ENCODE results near the gene STEAP3.

STEAP3 gene

GRCh38 chr2:119198240-119198840 is 25.3 kb upstream of the STEAP3 start:
- no peak for DNase-seq

- DNase-seq: no peak
Observed at GRCh38 chr2:119201815-119202214, 21.8 kb upstream of the STEAP3 start.

- no peak for DNase-seq
Observed at GRCh38 chr2:119202610-119203310, 20.9 kb upstream of the STEAP3 start.

- no peak for DNase-seq
Observed at GRCh38 chr2:119204525-119204924, 19.1 kb upstream of the STEAP3 start.

- DNase-seq: no peak
Observed at GRCh38 chr2:119205001-119205706, 18.5 kb upstream of the STEAP3 start.

GRCh38 chr2:119206201-119206600 is 17.4 kb upstream of the STEAP3 start:
- DNase-seq: no peak

GRCh38 chr2:119207447-119207846 is 16.2 kb upstream of the STEAP3 start:
- DNase-seq: no peak

GRCh38 chr2:119208791-119209203 is 14.8 kb upstream of the STEAP3 start:
- no peak for DNase-seq

GRCh38 chr2:119212139-119212800 is 11.4 kb upstream of the STEAP3 start:
- no peak for DNase-seq

- DNase-seq: no peak
Observed at GRCh38 chr2:119214453-119215037, 9.1 kb upstream of the STEAP3 start.

GRCh38 chr2:119216994-119217393 is 6.6 kb upstream of the STEAP3 start:
- DNase-seq: no peak

GRCh38 chr2:119218478-119219064 is 5.1 kb upstream of the STEAP3 start:
- DNase-seq: peak; percentile 93

GRCh38 chr2:119219873-119220272 is 3.8 kb upstream of the STEAP3 start:
- no peak for DNase-seq

GRCh38 chr2:119220720-119221301 is 2.8 kb upstream of the STEAP3 start:
- DNase-seq: no peak

GRCh38 chr2:119221609-119222008 is 2.0 kb upstream of the STEAP3 start:
- no peak for DNase-seq

- no peak for DNase-seq
Observed at GRCh38 chr2:119222213-119222612, 1.4 kb upstream of the STEAP3 start.

GRCh38 chr2:119222863-119223520 is 642 bp upstream of the STEAP3 start:
- DNase-seq: no peak

- peak; percentile 49 for DNase-seq
Observed at GRCh38 chr2:119224391-119225104, 914 bp downstream of the STEAP3 start.

- peak; percentile 65 for DNase-seq
Observed at GRCh38 chr2:119225105-119225865, 1.7 kb downstream of the STEAP3 start.

- no peak for DNase-seq
Observed at GRCh38 chr2:119225926-119226325, 2.3 kb downstream of the STEAP3 start.
